GM23338 (cell line): ENCODE data around the gene PLXND1.

ENCODE experiments used
- POLR2AphosphoS5 ChIP-seq: IDR thresholded peaks from 2 replicates; pipeline ENCODE4 v1.6.1; 2016; ENCODE audit warnings: antibody characterized with exemption, low read depth
- ZNF331 ChIP-seq: fragments of 250-450 bp; sonication (Bioruptor Pico); IDR thresholded peaks from 2 replicates; pipeline ENCODE4 v1.5.0; 2020; ENCODE audit warnings: low read depth, mild to moderate bottlenecking, moderate library complexity
- TF ChIP-seq, protein P1 (sequence below), 2 experiments: fragments of 200-600 bp in 1 of 2; sonication (generic) in 1 of 2; conservative IDR thresholded peaks; 2 replicates each; pipeline versions ENCODE4 v1.5.1 to v1.6.1; 2016 to 2017; ENCODE audit warnings: antibody characterized with exemption in 2 of 2, low read depth in 2 of 2, mild to moderate bottlenecking in 2 of 2, moderate library complexity in 1 of 2

DNA sequence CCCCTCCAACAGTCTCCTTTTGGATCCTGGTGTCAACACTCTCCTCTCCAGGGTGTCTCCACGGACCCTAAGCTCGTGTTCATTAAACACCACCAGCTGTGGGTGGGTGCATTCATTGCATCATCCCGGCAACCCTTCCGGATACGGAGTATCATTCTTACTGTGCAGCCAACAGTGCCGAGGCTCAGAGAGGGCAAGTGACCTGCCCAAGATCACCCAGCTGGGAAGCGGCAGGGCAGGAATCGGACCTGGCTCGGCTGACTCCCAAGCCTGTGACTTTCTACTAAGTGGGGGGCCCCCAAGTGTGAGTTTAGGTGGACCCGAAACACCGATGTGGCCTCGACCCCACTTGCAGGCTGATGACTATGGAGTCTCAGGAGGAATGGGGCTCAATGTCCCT, 43.1 kb downstream of the PLXND1 start:
- TF ChIP-seq ZNF331 (CRISPR knock-in tag) (no peak), POLR2AphosphoS5 (no peak)
- TF ChIP-seq, protein P1, sequence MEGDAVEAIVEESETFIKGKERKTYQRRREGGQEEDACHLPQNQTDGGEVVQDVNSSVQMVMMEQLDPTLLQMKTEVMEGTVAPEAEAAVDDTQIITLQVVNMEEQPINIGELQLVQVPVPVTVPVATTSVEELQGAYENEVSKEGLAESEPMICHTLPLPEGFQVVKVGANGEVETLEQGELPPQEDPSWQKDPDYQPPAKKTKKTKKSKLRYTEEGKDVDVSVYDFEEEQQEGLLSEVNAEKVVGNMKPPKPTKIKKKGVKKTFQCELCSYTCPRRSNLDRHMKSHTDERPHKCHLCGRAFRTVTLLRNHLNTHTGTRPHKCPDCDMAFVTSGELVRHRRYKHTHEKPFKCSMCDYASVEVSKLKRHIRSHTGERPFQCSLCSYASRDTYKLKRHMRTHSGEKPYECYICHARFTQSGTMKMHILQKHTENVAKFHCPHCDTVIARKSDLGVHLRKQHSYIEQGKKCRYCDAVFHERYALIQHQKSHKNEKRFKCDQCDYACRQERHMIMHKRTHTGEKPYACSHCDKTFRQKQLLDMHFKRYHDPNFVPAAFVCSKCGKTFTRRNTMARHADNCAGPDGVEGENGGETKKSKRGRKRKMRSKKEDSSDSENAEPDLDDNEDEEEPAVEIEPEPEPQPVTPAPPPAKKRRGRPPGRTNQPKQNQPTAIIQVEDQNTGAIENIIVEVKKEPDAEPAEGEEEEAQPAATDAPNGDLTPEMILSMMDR (conservative IDR thresholded peaks at IDR 0.05; ENCODE audit: low read depth in 2 of 2): no peak
